Upper lobe of right lung (tissue), 1 donor: ENCODE results near the gene MPRIP. TPM values are rescaled to one million over a fixed set of nuclear protein-coding genes. Genes with fewer than 3 reads are reported as not detected.

Experiments
- ATAC-seq: fragments of 200-7000 bp; cut with Tn5 transposase; one replicate; pipeline ENCODE4 v1.9.1; 2020; ENCODE audit warnings: mild to moderate bottlenecking, moderate library complexity
- DNase-seq: peaks from one replicate; pipeline ENCODE4 v3.0.0-alpha.2; 2020
- H3K27ac ChIP-seq: fragments of 200-600 bp; one replicate; pipeline ENCODE4 v1.8.0; 2022
- H3K27me3 ChIP-seq: fragments of 200-600 bp; one replicate; pipeline ENCODE4 v1.8.0; 2022; ENCODE audit warnings: mild to moderate bottlenecking
- H3K36me3 ChIP-seq: fragments of 200-600 bp; one replicate; pipeline ENCODE4 v1.8.0; 2022
- H3K4me1 ChIP-seq: fragments of 200-600 bp; one replicate; pipeline ENCODE4 v1.8.0; 2022
- H3K4me3 ChIP-seq: fragments of 200-600 bp; one replicate; pipeline ENCODE4 v1.8.0; 2022; ENCODE audit warnings: mild to moderate bottlenecking
- H3K9me3 ChIP-seq: fragments of 200-600 bp; one replicate; pipeline ENCODE4 v1.8.0; 2022
- CTCF ChIP-seq: fragments of 200-600 bp; IDR thresholded peaks from one replicate; pipeline ENCODE4 v1.8.0; 2022; ENCODE audit warnings: antibody characterized with exemption
- intact Hi-C: fragments of 100-400 bp; cut with DNase I; formaldehyde crosslinking; loops from one replicate; pipeline ENCODE4 v1.11.0; 2022
- total RNA-seq: library from RNA; stranded (reverse); fragmentation: NEBNext Ultra II Directional; extraction: Animal tissue kit (Norgen Biotek cat#: 25700); gene quantifications from one replicate; pipeline ENCODE4 v1.2.1, GENCODE V29; 2021
- donor health status: DM: no; HTN: yes; CAD: no; lungs with severe emphysema.

Gene MPRIP
- total RNA-seq, 1 donor from 2014 or later, result 333 TPM

DNA sequence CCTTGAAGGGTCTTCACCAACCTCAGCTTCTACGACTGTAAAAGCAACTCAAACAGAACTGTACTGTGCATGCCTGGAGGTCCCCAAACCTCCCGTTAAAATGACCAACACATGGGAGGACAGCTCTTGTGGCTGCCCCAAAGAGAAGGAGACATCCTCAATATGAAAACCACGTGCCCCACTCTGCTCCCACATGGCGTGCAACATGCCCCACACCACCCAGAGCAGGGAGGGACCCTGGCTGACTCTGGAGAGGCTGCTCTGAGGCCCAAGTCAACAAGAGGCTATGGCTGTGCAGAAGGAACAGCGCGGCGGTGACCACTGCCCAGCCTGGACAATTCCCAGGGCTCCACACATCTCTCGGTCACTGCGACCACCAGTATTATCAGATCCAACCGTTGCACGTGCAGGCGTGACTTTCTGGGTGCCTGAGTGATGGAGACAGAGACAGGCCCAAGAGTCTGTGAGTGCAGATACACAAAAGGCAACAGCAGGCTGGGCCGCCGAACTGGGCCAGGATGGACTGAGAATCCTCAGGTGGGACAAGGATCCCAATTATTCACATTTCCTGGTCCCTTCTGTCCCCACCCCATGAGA lies 162.5 kb downstream of the MPRIP start:
- Histone ChIP-seq H3K36me3 (peaks cover 10% of the 10 kb centered on the region), H3K4me1 (peaks cover 33% of the 10 kb centered on the region), H3K27ac (peak overlapping the region; percentile 81), H3K4me3 (peak overlapping the region; percentile 68), H3K27me3 (no peaks in the 10 kb centered on the region), H3K9me3 (no peaks in the 10 kb centered on the region)
- TF ChIP-seq CTCF, result no peak
- ATAC-seq (no peak), DNase-seq (no peak)
- intact Hi-C loops, result no loop called here

DNA sequence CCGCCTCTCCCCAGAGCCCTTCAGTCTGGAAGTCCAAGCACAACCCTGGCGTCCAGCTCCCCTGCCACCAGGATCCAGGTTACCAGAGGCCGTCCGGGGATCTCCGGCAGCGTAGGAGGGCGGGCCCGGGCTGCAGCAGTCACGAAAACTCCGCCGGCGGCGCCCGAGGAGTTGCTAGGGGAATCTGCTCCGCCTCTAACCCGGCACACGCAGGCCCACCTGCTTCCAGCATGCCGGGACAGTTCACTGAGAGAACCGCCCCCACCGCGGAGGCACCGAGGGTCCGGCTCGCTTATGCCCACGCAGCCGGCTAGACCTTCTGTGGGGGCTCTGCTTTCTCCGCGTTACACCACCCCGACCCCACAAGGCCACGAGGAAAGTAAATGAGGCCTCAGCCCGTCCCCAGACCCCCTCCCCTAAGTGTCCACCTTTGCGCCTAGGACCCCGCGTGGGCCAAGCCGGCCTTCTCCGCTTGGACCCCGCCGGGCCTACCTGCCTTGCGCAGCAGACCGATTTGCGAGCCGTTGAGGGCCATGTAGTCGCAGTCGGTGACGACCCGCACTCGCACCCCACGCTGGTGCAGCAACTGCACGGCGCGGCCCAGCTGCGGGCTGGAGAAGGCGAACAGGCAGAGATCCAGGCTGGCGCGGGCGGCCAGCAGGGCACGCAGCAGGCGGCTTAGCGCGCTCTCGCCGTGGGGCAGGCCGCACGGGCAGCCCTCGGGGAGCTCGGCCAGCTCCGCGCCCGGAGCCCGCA lies 163.3 kb downstream of the MPRIP start:
- no peak for TF ChIP-seq CTCF
- intact Hi-C loops, result no loop called here
- Histone ChIP-seq H3K27me3 (no peaks in the 10 kb centered on the region), H3K4me3 (peak overlapping the region; percentile 68), H3K36me3 (peaks cover 10% of the 10 kb centered on the region), H3K9me3 (no peaks in the 10 kb centered on the region), H3K4me1 (peaks cover 33% of the 10 kb centered on the region), H3K27ac (peak overlapping the region; percentile 81)
- peak; percentile 56 for ATAC-seq
- peak; percentile 85 for DNase-seq

DNA sequence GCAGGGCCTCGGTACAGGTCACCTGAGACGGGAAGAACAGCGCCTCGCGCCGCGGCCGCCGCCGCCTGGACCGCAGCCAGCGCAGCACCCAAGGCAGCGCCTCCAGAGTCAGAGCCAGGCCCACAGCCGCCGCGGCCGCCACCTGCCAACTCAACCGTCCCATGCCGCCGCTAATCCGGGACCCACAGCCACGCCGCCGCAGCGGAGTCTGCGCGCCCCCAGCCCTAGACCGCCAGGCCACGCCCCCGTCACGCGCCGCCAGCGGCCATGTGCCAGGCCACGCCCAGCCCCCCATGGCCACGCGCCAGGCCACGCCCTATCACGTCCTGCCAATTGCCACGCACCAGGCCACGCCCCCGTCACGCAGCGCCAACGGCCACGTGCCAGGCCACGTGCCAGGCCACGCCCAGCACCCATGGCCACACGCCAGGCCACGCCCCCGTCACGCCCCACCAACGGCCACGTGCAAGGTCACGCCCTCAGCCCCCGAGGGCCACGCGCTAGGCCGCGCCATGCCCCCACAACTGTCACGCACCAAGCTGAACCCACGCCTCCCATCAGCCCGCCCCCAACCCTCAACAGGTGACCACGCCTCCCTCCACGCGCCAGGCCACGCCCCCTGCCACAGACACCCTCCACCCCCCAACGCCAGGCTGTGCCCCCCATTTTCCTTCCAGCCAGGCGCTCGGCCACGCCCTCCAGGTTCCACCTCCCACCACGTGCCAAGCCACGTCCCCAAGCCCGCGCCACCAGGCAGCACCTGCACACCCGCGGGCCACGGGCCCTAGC lies 164.1 kb downstream of the MPRIP start, which contains the start of gene PLD6:
Gene PLD6, minus strand, starts transcription at position 210 of the 789 bp plus-strand sequence. Its CDS starts 47 bp downstream, at position 163.
- H3K4me3 ChIP-seq, result peak within 1 kb of the TSS; percentile 68
- ATAC-seq (peak; percentile 87), DNase-seq (peak; percentile 91)
- peaks cover 30% of the 10 kb centered on the region for H3K4me1 ChIP-seq
- intact Hi-C loops, result no loop called here
- TF ChIP-seq CTCF, result no peak
- peaks cover 12% of the 10 kb centered on the region for H3K36me3 ChIP-seq
- peak within 1 kb of the TSS; percentile 81 for H3K27ac ChIP-seq
- no peaks in the 10 kb centered on the region for H3K27me3 ChIP-seq
- H3K9me3 ChIP-seq, result no peaks in the 10 kb centered on the region

DNA sequence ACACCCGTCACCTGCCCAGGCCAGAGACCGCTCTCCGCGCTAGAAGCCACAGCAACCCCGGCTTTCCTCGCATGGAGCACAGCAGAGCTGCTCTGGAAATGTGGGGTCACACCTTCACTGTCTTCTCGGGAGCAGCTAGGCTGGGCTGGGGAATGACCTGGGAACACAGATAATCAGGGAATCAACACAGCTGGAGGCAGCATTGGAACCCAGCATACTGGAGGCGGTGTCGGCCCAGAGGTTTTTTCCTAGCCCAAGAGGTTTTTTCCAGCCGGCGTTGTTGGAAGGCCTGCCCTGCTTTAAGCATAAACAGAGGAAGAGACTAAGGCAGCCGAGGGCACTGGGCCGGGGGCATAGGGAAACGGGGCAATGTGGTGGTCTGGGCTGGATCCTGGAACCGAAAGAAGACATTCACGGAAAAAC lies 164.7 kb downstream of the MPRIP start:
- H3K27ac ChIP-seq, result peak overlapping the region; percentile 56
- no peak overlapping the region for H3K4me3 ChIP-seq
- peaks cover 16% of the 10 kb centered on the region for H3K36me3 ChIP-seq
- peaks cover 26% of the 10 kb centered on the region for H3K4me1 ChIP-seq
- intact Hi-C loops, result no loop called here
- no peaks in the 10 kb centered on the region for H3K9me3 ChIP-seq
- no peaks in the 10 kb centered on the region for H3K27me3 ChIP-seq
- TF ChIP-seq CTCF, result no peak
- DNase-seq (no peak), ATAC-seq (no peak)

GRCh38 chr17:17207998-17208397 lies 165.7 kb downstream of the MPRIP start:
- Histone ChIP-seq H3K36me3 (peaks cover 17% of the 10 kb centered on the region), H3K9me3 (no peaks in the 10 kb centered on the region), H3K4me1 (peaks cover 26% of the 10 kb centered on the region), H3K27ac (no peak overlapping the region), H3K27me3 (no peaks in the 10 kb centered on the region), H3K4me3 (no peak overlapping the region)
- no peak for ATAC-seq
- DNase-seq, result no peak
- intact Hi-C loops, result no loop called here
- TF ChIP-seq CTCF, result no peak
